Retinal pigment epithelial cell (primary cell): ENCODE measurements around the gene MGMT.

Source experiments
- DNase-seq: peaks from one replicate; pipeline ENCODE4 v3.0.0-alpha.2; 2010; ENCODE audit warnings: low read depth
- H3K4me3 ChIP-seq: 2 replicates; pipeline ENCODE4 v1.5.1; 2011; ENCODE audit warnings: mild to moderate bottlenecking, low read length, control low read depth, moderate library complexity
- TF ChIP-seq, protein P1 (sequence below): conservative IDR thresholded peaks from 2 replicates; pipeline ENCODE4 v1.5.1; 2011; ENCODE audit warnings: low read depth, low read length, control low read depth, inconsistent platforms

Gene MGMT

DNA sequence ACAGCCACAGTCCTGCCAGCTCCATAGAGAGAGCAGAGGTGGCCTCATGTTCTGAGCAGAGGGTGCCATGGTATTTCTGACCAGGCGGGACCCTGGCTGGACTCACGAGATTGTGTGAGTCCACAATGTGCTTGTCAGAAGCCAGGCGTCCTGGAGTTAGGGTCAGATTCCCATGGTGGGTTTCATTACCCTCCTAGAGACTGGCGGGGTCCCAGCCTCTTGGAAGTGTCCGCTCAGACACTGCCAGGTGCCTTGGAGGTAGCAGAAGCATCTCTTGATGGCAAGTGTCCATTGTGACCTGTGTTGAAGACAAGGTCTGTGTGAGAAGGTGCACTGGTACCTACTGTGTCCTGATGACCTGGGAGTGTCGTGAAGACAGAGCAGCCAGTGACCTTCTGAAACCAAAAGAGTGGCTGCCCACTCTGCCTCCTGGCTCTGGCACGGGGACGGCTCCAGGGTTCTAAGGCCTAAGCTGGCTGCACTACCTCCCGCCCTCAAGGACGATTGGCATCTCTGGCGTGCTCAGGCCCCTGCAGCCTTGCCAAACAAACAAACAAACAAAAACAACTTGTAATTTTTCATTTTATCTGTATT lies 56.8 kb downstream of the MGMT start:
- TF ChIP-seq, protein P1, sequence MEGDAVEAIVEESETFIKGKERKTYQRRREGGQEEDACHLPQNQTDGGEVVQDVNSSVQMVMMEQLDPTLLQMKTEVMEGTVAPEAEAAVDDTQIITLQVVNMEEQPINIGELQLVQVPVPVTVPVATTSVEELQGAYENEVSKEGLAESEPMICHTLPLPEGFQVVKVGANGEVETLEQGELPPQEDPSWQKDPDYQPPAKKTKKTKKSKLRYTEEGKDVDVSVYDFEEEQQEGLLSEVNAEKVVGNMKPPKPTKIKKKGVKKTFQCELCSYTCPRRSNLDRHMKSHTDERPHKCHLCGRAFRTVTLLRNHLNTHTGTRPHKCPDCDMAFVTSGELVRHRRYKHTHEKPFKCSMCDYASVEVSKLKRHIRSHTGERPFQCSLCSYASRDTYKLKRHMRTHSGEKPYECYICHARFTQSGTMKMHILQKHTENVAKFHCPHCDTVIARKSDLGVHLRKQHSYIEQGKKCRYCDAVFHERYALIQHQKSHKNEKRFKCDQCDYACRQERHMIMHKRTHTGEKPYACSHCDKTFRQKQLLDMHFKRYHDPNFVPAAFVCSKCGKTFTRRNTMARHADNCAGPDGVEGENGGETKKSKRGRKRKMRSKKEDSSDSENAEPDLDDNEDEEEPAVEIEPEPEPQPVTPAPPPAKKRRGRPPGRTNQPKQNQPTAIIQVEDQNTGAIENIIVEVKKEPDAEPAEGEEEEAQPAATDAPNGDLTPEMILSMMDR: no peak
- no peak overlapping the region for H3K4me3 ChIP-seq
- no peak for DNase-seq

- DNase-seq: no peak
- TF ChIP-seq, protein P1: no peak
- H3K4me3 ChIP-seq: no peak overlapping the region
Measured at GRCh38 chr10:129524936-129525335, 57.9 kb downstream of the MGMT start.

- DNase-seq: peak; percentile 44
- TF ChIP-seq, protein P1: no peak
- no peak overlapping the region for H3K4me3 ChIP-seq
Measured at GRCh38 chr10:129525401-129525801, 58.4 kb downstream of the MGMT start.

DNA sequence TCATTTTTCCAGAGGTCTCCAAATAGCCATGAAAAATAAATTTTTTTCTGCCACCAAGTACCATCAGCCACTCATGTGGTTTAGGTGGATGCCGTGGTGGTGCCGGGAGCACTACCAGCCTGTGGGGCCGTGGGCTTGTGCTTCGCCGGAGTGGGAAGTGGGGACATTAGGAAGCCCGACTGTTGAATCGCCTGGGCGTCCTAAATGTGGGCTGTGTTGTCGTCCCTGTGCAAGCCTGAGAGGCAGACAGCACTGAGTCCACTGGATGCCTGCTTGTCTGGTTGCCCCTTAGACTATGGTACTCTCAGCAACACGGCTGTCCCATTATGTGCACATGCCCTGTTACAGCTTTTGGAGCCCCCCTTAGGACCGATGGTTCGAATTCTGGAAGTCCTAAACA lies 59.9 kb downstream of the MGMT start:
- no peak overlapping the region for H3K4me3 ChIP-seq
- TF ChIP-seq, protein P1: no peak
- DNase-seq: no peak

- DNase-seq: no peak
- H3K4me3 ChIP-seq: no peak overlapping the region
- TF ChIP-seq, protein P1: no peak
Measured at GRCh38 chr10:129528376-129528978, 61.4 kb downstream of the MGMT start.

DNA sequence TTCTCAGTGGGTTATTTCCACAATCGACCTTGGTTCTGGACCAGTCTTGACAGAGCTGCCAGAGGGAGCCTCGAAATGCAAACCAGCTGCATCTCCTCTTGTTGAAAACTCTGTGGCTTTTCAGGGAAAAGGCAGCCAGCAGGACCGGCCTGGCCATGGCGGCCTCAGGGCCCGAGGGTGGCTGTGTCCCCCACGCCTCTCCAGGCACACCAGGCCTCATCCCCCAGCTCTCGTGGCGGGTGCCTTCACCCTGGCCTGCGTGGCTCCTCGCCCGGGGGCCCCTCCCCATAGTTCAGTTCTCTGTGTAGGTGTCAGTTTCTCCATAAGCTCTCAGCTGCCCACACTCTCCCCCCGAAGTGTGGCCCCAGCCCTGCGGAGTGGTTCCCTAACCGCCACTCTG lies 63.5 kb downstream of the MGMT start:
- TF ChIP-seq, protein P1: no peak
- H3K4me3 ChIP-seq: no peak overlapping the region
- no peak for DNase-seq
